ENCODE measurements around the gene INPP4B.

DNA sequence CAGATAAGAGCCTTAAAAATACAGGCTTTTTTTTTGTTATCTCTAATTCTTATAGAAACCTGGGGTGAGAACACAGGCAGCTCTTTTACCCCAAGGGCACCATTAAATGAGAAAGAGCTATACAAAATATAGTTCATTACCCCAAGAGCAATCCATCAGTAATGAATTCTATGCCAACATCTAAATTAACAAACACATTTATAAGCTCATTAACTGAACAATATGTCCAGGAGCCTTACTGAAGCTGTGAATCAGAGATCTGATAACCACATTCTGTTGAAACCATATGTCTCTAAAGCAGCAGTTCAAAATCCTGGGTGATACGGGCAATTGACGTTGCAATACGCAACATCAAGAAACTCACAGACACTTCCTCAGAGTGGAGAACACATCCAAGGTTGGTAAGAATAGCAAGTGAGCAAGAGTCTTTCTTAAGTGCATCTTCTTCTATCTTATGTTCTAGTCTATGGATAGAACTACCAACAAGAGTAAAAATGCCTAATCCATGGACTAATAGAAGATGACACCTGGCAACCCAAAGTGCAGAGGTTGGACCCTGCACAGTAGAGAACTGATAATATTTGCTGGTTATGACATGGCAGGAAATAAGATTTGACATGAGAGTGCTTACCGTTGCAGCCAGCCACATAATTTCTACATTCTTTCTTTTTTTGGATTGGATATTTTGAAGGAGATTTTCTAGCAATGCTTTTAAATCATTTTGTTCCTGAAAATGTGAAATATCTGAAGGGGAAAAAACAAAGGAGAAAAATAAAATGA is 760.4 kb downstream of the INPP4B start:
- TF ChIP-seq, protein P1, sequence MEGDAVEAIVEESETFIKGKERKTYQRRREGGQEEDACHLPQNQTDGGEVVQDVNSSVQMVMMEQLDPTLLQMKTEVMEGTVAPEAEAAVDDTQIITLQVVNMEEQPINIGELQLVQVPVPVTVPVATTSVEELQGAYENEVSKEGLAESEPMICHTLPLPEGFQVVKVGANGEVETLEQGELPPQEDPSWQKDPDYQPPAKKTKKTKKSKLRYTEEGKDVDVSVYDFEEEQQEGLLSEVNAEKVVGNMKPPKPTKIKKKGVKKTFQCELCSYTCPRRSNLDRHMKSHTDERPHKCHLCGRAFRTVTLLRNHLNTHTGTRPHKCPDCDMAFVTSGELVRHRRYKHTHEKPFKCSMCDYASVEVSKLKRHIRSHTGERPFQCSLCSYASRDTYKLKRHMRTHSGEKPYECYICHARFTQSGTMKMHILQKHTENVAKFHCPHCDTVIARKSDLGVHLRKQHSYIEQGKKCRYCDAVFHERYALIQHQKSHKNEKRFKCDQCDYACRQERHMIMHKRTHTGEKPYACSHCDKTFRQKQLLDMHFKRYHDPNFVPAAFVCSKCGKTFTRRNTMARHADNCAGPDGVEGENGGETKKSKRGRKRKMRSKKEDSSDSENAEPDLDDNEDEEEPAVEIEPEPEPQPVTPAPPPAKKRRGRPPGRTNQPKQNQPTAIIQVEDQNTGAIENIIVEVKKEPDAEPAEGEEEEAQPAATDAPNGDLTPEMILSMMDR (conservative IDR thresholded peaks at IDR 0.05; ENCODE audit: low read depth, low read length): no peak
- no peak for TF ChIP-seq MAFK (IDR thresholded peaks at IDR 0.05; ENCODE audit: low read depth, low read length)
- TF ChIP-seq MAZ (IDR thresholded peaks at IDR 0.05; ENCODE audit: borderline replicate concordance, low read depth, low read length): no peak
- TF ChIP-seq RAD21 (IDR thresholded peaks at IDR 0.05; ENCODE audit: low read length): no peak
- no peak for TF ChIP-seq RFX5 (IDR thresholded peaks at IDR 0.05; ENCODE audit: low read depth, low read length)
